ENCODE measurements around the gene DPEP1.

DPEP1 gene

DNA sequence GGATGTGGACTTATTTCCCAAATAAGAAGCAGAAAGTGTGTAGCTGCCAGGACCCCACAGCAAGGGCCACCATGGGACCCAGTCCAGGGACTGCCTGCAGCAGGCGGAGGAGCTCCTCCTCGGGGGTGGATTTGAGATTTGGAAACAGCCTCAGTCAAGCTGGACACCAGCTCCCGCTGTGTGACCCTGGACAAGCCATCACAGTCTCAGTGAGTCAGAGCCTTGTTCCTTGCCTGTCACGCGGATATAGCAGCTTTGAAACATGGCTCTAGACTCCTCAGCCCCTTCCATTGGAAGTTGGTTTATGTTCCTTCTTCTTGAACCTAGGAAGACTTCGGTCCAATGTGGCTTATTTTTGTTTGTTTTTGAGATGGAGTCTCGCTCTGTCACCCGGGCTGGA is 12.5 kb upstream of the DPEP1 start:
- no peak overlapping the region for H3K4me3 ChIP-seq (ENCODE audit: low read depth, low read length)
- no peaks in the 10 kb centered on the region for H3K27me3 ChIP-seq (ENCODE audit: insufficient read depth, low read length)
- peaks cover 16% of the 10 kb centered on the region for H3K4me1 ChIP-seq (ENCODE audit: control insufficient read depth, insufficient read depth, low read length, unreplicated experiment)
- H3K36me3 ChIP-seq (ENCODE audit: insufficient read depth, low read length) = peaks cover 2% of the 10 kb centered on the region; the same call in 1 of the 2 replicates
- H2AFZ ChIP-seq (ENCODE audit: low read length, unreplicated experiment) = no peak overlapping the region
- no peak overlapping the region for H3K27ac ChIP-seq (ENCODE audit: low read depth, low read length)
- no peaks in the 10 kb centered on the region for H3K79me2 ChIP-seq (ENCODE audit: control insufficient read depth, insufficient read depth, low read length, unreplicated experiment)

- H2AFZ ChIP-seq (ENCODE audit: low read length, unreplicated experiment) = peak overlapping the region; percentile 26
- no peaks in the 10 kb centered on the region for H3K27me3 ChIP-seq (ENCODE audit: insufficient read depth, low read length)
- H3K4me3 ChIP-seq (ENCODE audit: low read depth, low read length) = peak overlapping the region; percentile 16; the same call in 1 of the 2 replicates
- H3K36me3 ChIP-seq (ENCODE audit: insufficient read depth, low read length) = no peaks in the 10 kb centered on the region
- H3K27ac ChIP-seq (ENCODE audit: low read depth, low read length) = peak overlapping the region; percentile 66
- H3K79me2 ChIP-seq (ENCODE audit: control insufficient read depth, insufficient read depth, low read length, unreplicated experiment) = no peaks in the 10 kb centered on the region
- H3K4me1 ChIP-seq (ENCODE audit: control insufficient read depth, insufficient read depth, low read length, unreplicated experiment) = peaks cover 16% of the 10 kb centered on the region
Measured at GRCh38 chr16:89601906-89602272, 11.6 kb upstream of the DPEP1 start.

- no peaks in the 10 kb centered on the region for H3K27me3 ChIP-seq (ENCODE audit: insufficient read depth, low read length)
- H2AFZ ChIP-seq (ENCODE audit: low read length, unreplicated experiment) = peak overlapping the region; percentile 26
- no peaks in the 10 kb centered on the region for H3K36me3 ChIP-seq (ENCODE audit: insufficient read depth, low read length)
- H3K4me1 ChIP-seq (ENCODE audit: control insufficient read depth, insufficient read depth, low read length, unreplicated experiment) = peaks cover 16% of the 10 kb centered on the region
- no peaks in the 10 kb centered on the region for H3K79me2 ChIP-seq (ENCODE audit: control insufficient read depth, insufficient read depth, low read length, unreplicated experiment)
- H3K27ac ChIP-seq (ENCODE audit: low read depth, low read length) = peak overlapping the region; percentile 66
- H3K4me3 ChIP-seq (ENCODE audit: low read depth, low read length) = peak overlapping the region; percentile 26
Measured at GRCh38 chr16:89602273-89602951, 11.0 kb upstream of the DPEP1 start.

DNA sequence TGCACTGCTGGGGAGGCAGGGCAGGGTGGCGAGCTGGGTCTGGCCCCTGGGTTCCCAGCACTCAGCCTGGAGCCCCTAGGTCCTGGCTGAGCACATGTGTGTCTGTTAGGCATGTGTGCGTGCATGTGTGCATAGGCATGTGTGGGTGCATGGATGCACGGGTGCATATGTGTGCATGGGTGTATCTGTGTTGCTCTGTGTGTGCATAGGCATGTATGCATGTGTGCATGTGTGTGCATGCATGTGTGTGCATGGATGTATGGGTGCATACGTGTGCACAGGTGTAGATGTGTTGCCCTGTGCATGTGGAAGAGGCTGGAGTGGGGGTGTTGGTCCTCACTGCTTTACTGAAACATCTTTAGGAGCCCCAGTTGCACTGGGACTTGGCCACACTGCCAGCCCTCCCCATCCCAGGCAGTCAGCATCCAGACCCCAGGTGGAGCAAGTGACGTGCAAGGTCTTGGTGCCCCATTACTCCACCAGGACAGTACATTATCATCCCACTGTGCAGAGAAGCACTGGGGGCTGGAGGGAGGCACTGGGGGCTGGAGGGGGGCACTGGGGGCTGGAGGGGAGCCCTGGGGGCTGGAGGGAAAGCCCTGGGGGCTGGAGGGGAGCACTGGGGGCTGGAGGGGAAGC is 10.4 kb upstream of the DPEP1 start:
- Histone ChIP-seq H3K27me3 (ENCODE audit: insufficient read depth, low read length) (no peaks in the 10 kb centered on the region), H2AFZ (ENCODE audit: low read length, unreplicated experiment) (no peak overlapping the region), H3K4me1 (ENCODE audit: control insufficient read depth, insufficient read depth, low read length, unreplicated experiment) (peaks cover 16% of the 10 kb centered on the region), H3K4me3 (ENCODE audit: low read depth, low read length) (peak overlapping the region; percentile 26; the same call in 1 of the 2 replicates), H3K36me3 (ENCODE audit: insufficient read depth, low read length) (no peaks in the 10 kb centered on the region), H3K27ac (ENCODE audit: low read depth, low read length) (peak overlapping the region; percentile 66; the same call in 1 of the 2 replicates), H3K79me2 (ENCODE audit: control insufficient read depth, insufficient read depth, low read length, unreplicated experiment) (no peaks in the 10 kb centered on the region)

GRCh38 chr16:89604764-89605163 is 8.7 kb upstream of the DPEP1 start:
- Histone ChIP-seq H3K27ac (ENCODE audit: low read depth, low read length) (no peak overlapping the region), H2AFZ (ENCODE audit: low read length, unreplicated experiment) (no peak overlapping the region), H3K36me3 (ENCODE audit: insufficient read depth, low read length) (no peaks in the 10 kb centered on the region), H3K4me1 (ENCODE audit: control insufficient read depth, insufficient read depth, low read length, unreplicated experiment) (peaks cover 19% of the 10 kb centered on the region), H3K79me2 (ENCODE audit: control insufficient read depth, insufficient read depth, low read length, unreplicated experiment) (no peaks in the 10 kb centered on the region), H3K4me3 (ENCODE audit: low read depth, low read length) (no peak overlapping the region), H3K27me3 (ENCODE audit: insufficient read depth, low read length) (no peaks in the 10 kb centered on the region)

DNA sequence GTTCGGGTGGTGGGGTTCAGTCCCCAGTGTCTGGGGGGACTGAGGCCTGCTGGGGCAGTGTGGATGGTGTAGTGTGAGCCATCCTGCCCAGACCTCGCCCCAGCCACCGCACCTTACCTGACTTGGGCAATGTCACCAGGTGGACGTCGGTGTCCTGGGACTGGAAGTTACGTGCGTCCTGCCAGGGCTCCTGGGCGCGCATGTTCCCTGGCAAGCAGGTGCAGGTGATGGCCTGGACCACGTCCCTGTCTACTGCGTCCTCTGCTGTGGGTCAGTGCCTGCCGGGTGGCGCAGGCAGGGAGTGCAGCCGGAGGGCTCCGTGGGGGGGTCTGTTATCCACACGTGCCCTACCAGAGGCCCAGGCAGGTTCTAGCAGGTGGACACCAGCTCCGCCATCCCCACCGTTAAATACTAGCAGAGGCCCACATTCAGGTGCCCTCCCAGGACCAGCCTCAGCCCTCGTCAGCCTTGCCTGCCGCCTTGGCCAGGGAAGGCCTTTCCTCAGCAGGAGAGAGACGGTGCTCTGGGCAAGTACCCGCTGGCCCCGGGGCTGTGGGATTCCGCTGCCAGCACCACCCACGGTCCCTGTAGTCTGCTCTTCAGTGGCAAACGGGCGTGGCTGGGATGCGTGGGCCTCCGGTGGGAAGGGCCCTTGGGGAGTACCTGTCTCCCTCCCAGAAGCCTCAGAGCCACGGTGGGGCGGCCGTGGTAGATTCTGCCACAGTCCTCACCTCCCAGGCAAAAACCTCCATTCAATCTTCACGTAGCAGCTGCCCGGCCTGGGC is 8.1 kb upstream of the DPEP1 start:
- Histone ChIP-seq H2AFZ (ENCODE audit: low read length, unreplicated experiment) (no peak overlapping the region), H3K36me3 (ENCODE audit: insufficient read depth, low read length) (no peaks in the 10 kb centered on the region), H3K4me1 (ENCODE audit: control insufficient read depth, insufficient read depth, low read length, unreplicated experiment) (peaks cover 19% of the 10 kb centered on the region), H3K79me2 (ENCODE audit: control insufficient read depth, insufficient read depth, low read length, unreplicated experiment) (no peaks in the 10 kb centered on the region), H3K27me3 (ENCODE audit: insufficient read depth, low read length) (no peaks in the 10 kb centered on the region), H3K27ac (ENCODE audit: low read depth, low read length) (no peak overlapping the region), H3K4me3 (ENCODE audit: low read depth, low read length) (no peak overlapping the region)

GRCh38 chr16:89606006-89606405 is 7.4 kb upstream of the DPEP1 start:
- Histone ChIP-seq H3K4me3 (ENCODE audit: low read depth, low read length) (no peak overlapping the region), H3K79me2 (ENCODE audit: control insufficient read depth, insufficient read depth, low read length, unreplicated experiment) (no peaks in the 10 kb centered on the region), H2AFZ (ENCODE audit: low read length, unreplicated experiment) (no peak overlapping the region), H3K36me3 (ENCODE audit: insufficient read depth, low read length) (no peaks in the 10 kb centered on the region), H3K27me3 (ENCODE audit: insufficient read depth, low read length) (no peaks in the 10 kb centered on the region), H3K4me1 (ENCODE audit: control insufficient read depth, insufficient read depth, low read length, unreplicated experiment) (peaks cover 17% of the 10 kb centered on the region), H3K27ac (ENCODE audit: low read depth, low read length) (no peak overlapping the region)

DNA sequence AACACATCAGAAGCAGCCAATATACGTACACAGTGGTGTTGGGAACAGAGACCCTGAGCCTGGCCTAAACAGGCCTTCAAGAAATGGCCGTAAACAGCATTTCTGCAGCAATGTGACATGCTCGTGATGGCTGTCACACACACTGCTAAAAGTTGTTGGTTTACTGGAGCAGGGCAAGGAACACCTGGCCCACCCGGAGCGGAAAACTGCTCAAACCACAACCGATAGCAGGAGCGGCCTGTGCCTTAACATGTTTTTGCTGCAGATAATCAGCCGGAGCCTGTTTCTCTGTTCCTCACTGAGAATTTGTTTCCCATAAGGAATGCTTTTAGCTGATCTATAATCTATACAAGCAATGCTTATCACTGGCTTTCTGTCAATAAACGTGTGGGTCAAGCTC is 6.0 kb upstream of the DPEP1 start:
- H3K79me2 ChIP-seq (ENCODE audit: control insufficient read depth, insufficient read depth, low read length, unreplicated experiment) = no peaks in the 10 kb centered on the region
- no peak overlapping the region for H3K4me3 ChIP-seq (ENCODE audit: low read depth, low read length)
- H3K4me1 ChIP-seq (ENCODE audit: control insufficient read depth, insufficient read depth, low read length, unreplicated experiment) = peaks cover 9% of the 10 kb centered on the region
- no peak overlapping the region for H2AFZ ChIP-seq (ENCODE audit: low read length, unreplicated experiment)
- H3K36me3 ChIP-seq (ENCODE audit: insufficient read depth, low read length) = no peaks in the 10 kb centered on the region
- H3K27me3 ChIP-seq (ENCODE audit: insufficient read depth, low read length) = no peaks in the 10 kb centered on the region
- H3K27ac ChIP-seq (ENCODE audit: low read depth, low read length) = no peak overlapping the region

DNA sequence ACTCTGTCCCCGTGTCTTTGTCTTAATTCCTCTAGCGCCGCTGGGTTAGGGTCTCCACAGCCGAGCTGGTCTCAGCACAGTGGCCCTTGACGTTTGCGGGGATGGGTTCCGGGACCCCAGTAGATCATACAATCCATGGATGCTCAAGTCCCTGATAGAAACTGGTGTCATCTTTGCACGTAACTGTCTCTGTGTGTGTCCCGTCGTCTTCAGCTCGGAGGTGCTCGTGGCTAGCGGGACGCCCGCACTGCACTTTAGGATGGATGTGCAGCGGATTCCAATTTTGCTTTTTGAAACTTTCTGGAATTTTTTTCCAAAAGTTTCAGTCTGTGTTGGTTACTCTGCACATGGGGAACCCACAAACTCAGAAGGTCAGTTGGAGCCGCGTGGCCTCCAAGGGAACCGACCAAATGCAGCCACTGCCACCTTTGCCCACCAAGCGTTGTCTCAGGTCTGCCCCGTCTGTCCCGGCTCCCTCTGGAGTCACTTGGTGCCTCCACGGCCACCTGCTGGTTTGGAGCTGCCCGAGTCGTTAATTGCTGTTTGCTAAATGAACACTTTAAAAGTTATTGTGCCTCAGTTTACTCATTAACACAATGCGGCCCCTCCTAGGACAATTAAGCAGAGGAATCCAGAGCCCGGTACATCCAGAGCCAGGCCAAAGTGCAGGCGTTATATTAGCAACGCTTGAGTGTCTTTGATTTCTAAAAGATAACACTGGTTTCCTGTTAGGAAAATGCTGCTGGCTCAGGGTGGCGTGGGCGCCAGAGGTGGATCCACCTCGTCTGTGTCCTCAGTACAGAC is 5.3 kb upstream of the DPEP1 start:
- no peak overlapping the region for H3K27ac ChIP-seq (ENCODE audit: low read depth, low read length)
- no peaks in the 10 kb centered on the region for H3K27me3 ChIP-seq (ENCODE audit: insufficient read depth, low read length)
- H2AFZ ChIP-seq (ENCODE audit: low read length, unreplicated experiment) = no peak overlapping the region

GRCh38 chr16:89610108-89610453 is 3.4 kb upstream of the DPEP1 start:
- no peaks in the 10 kb centered on the region for H3K79me2 ChIP-seq (ENCODE audit: control insufficient read depth, insufficient read depth, low read length, unreplicated experiment)
- no peak overlapping the region for H3K4me3 ChIP-seq (ENCODE audit: low read depth, low read length)
- no peak overlapping the region for H2AFZ ChIP-seq (ENCODE audit: low read length, unreplicated experiment)
- no peaks in the 10 kb centered on the region for H3K36me3 ChIP-seq (ENCODE audit: insufficient read depth, low read length)
- H3K27me3 ChIP-seq (ENCODE audit: insufficient read depth, low read length) = no peaks in the 10 kb centered on the region
- no peak overlapping the region for H3K27ac ChIP-seq (ENCODE audit: low read depth, low read length)
- H3K4me1 ChIP-seq (ENCODE audit: control insufficient read depth, insufficient read depth, low read length, unreplicated experiment) = peaks cover 2% of the 10 kb centered on the region

More for the DNA sequence above, 5.3 kb upstream of the DPEP1 start:
- Histone ChIP-seq H3K4me3 (ENCODE audit: low read depth, low read length) (no peak overlapping the region), H3K4me1 (ENCODE audit: control insufficient read depth, insufficient read depth, low read length, unreplicated experiment) (peaks cover 3% of the 10 kb centered on the region), H3K36me3 (ENCODE audit: insufficient read depth, low read length) (no peaks in the 10 kb centered on the region), H3K79me2 (ENCODE audit: control insufficient read depth, insufficient read depth, low read length, unreplicated experiment) (no peaks in the 10 kb centered on the region)

Measured in ACC112 (cell line).